ENCODE data around the gene PPP2R5A.

The PPP2R5A gene

DNA sequence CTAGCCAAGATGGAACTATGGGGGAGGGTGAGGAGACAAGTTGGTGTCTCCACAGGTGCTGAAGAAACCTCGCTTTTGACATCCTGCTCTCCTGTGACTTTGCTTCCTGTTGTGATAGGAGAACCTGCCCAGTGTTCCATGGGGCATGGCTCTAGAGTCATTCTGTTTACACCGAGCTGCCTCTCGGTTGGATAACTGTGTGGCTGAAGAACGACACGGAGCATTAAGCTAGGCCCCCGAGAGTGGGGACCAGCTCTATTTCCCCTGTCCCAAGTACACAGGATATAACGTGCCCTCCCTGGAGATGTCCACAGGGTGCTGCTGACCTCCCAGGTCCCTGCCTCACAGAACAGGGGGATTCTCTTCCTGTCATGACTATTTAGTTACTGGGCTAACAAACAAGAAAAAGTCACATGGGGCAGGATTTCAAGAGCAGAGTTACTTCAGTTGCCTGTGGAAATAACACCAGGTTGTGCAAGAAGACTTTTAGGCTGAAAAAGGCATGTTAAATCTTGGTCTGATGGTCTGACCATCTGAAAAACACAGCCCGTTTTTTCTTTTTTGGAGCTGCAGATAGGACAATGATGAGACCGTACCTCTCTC lies 29.4 kb upstream of the PPP2R5A start:
- peaks cover 0 to 6% of the 10 kb centered on the region in 2 donors for H3K9me3 Mint-ChIP-seq
- H3K4me1 Mint-ChIP-seq (ENCODE audit: low read depth in 2 of 2): peaks cover 61 to 68% of the 10 kb centered on the region in 2 donors

GRCh38 chr1:212256369-212256768 lies 28.8 kb upstream of the PPP2R5A start:
- ATAC-seq (replicated peaks): peak; percentile 88
- Mint-ChIP-seq H3K4me1 (ENCODE audit: low read depth in 2 of 2) (peaks cover 58 to 66% of the 10 kb centered on the region in 2 donors), H3K36me3 (ENCODE audit: insufficient read depth) (peaks cover 3% of the 10 kb centered on the region), H3K27ac (peak overlapping the region; percentile 85 to 92), H3K27me3 (no peaks in the 10 kb centered on the region), H3K4me3 (peak overlapping the region; percentile 70 to 73), H3K9me3 (peaks cover 0 to 6% of the 10 kb centered on the region in 2 donors)
- DNase-seq: peak; percentile 19 to 28 (median 19)

More for the DNA sequence above, 29.4 kb upstream of the PPP2R5A start:
- ATAC-seq (replicated peaks) (peak; percentile 13), DNase-seq (no peak)
- peak overlapping the region; percentile 85 to 92 for H3K27ac Mint-ChIP-seq
- peaks cover 3% of the 10 kb centered on the region for H3K36me3 Mint-ChIP-seq (ENCODE audit: insufficient read depth)
- no peaks in the 10 kb centered on the region for H3K27me3 Mint-ChIP-seq
- peak overlapping the region; percentile 70 to 73 for H3K4me3 Mint-ChIP-seq

DNA sequence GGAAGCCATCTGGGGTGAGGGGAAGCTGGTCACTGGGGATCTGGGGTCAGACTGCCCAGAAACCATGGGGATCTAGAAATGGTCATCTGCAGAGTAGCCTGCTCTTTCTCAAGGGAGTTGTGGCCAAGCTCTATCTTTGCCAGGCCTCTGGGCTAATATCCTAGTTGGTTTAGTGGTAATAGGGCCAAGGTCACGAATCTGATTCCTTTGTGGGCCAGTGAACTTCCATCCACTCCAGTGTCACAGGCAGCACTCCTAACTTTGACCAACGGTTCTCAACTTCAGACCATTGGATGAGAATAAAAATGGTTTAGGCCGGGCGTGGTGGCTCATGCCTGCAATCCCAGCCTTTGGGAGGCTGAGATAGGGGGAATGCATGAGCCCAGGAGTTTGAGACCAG lies 28.1 kb upstream of the PPP2R5A start:
- Mint-ChIP-seq H3K4me3 (peak overlapping the region; percentile 70 to 73), H3K9me3 (peaks cover 0 to 6% of the 10 kb centered on the region in 2 donors), H3K27ac (peak overlapping the region; percentile 85 to 92), H3K4me1 (ENCODE audit: low read depth in 2 of 2) (peaks cover 54 to 66% of the 10 kb centered on the region in 2 donors), H3K36me3 (ENCODE audit: insufficient read depth) (peaks cover 7% of the 10 kb centered on the region), H3K27me3 (no peaks in the 10 kb centered on the region)
- DNase-seq (no peak), ATAC-seq (replicated peaks) (no peak)

- H3K4me3 Mint-ChIP-seq: no peak overlapping the region
- peaks cover 33 to 43% of the 10 kb centered on the region in 2 donors for H3K4me1 Mint-ChIP-seq (ENCODE audit: low read depth in 2 of 2)
- peak overlapping the region in 1 of 2 donors; percentile 70 for H3K27ac Mint-ChIP-seq
Observed at GRCh38 chr1:212259693-212260480, 25.3 kb upstream of the PPP2R5A start.

DNA sequence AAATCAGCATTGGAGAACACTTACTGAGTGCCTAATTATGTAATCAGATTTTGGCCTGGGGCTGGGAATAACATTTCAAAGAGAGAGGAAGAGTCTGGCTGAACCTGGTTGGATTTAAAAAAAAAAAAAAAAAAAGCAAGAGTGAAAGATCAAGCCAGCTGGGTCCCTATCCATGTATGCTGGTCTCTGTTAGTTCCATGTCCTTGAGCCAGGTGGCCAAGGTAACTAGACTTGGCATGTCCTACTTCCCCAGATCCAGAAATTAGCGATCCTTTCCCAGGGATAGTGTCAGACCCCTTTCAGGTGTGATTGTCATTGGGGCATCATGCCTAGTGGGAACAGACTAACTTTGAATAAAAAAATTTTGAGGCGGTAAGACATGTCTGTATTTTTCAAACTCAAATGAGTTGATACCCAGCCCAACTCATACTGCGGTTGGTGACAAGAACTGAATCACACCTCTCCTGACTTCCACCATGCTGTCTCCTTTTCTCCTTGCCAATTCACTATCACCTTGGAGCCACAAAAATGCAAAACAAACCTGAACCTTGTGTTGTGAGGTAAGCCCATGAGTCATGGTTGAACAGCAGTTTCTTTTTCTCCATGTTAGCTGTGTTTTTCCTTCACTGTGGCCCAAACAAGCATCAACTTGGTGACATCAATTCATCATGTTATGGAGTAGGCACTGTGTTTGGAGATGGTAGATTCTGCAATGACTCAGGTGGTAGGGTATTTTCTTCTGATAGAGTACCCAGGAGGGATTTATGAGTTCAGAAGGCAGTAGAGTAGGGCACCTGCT lies 24.5 kb upstream of the PPP2R5A start:
- ATAC-seq (replicated peaks): peak; percentile 10
- peaks cover 24 to 34% of the 10 kb centered on the region in 2 donors for H3K4me1 Mint-ChIP-seq (ENCODE audit: low read depth in 2 of 2)

More at GRCh38 chr1:212259693-212260480, 25.3 kb upstream of the PPP2R5A start:
- Mint-ChIP-seq H3K9me3 (peaks cover 0 to 6% of the 10 kb centered on the region in 2 donors), H3K27me3 (no peaks in the 10 kb centered on the region), H3K36me3 (ENCODE audit: insufficient read depth) (peaks cover 7% of the 10 kb centered on the region)
- ATAC-seq (replicated peaks) (no peak), DNase-seq (no peak)

GRCh38 chr1:212261361-212261929 lies 23.8 kb upstream of the PPP2R5A start:
- no peaks in the 10 kb centered on the region for H3K27me3 Mint-ChIP-seq
- peaks cover 0 to 6% of the 10 kb centered on the region in 2 donors for H3K9me3 Mint-ChIP-seq
- no peak overlapping the region for H3K4me3 Mint-ChIP-seq
- no peak for DNase-seq
- ATAC-seq (replicated peaks): no peak
- peaks cover 7% of the 10 kb centered on the region for H3K36me3 Mint-ChIP-seq (ENCODE audit: insufficient read depth)
- H3K27ac Mint-ChIP-seq: peak overlapping the region in 1 of 2 donors; percentile 4
- peaks cover 17 to 27% of the 10 kb centered on the region in 2 donors for H3K4me1 Mint-ChIP-seq (ENCODE audit: low read depth in 2 of 2)

More for the DNA sequence above, 24.5 kb upstream of the PPP2R5A start:
- H3K9me3 Mint-ChIP-seq: peaks cover 0 to 6% of the 10 kb centered on the region in 2 donors
- H3K36me3 Mint-ChIP-seq (ENCODE audit: insufficient read depth): peaks cover 7% of the 10 kb centered on the region
- H3K27ac Mint-ChIP-seq: peak overlapping the region in 1 of 2 donors; percentile 4
- no peak for DNase-seq
- no peak overlapping the region for H3K4me3 Mint-ChIP-seq
- H3K27me3 Mint-ChIP-seq: no peaks in the 10 kb centered on the region

GRCh38 chr1:212267017-212267416 lies 18.2 kb upstream of the PPP2R5A start:
- ATAC-seq (replicated peaks) (no peak), DNase-seq (no peak)
- H3K27me3 Mint-ChIP-seq: no peaks in the 10 kb centered on the region
- no peak overlapping the region for H3K4me3 Mint-ChIP-seq
- H3K27ac Mint-ChIP-seq: no peak overlapping the region
- H3K4me1 Mint-ChIP-seq (ENCODE audit: low read depth in 2 of 2): no peaks in the 10 kb centered on the region
- no peaks in the 10 kb centered on the region for H3K9me3 Mint-ChIP-seq
- no peaks in the 10 kb centered on the region for H3K36me3 Mint-ChIP-seq (ENCODE audit: insufficient read depth)

GRCh38 chr1:212267460-212267859 lies 17.8 kb upstream of the PPP2R5A start:
- H3K9me3 Mint-ChIP-seq: no peaks in the 10 kb centered on the region
- DNase-seq (no peak), ATAC-seq (replicated peaks) (no peak)
- H3K4me3 Mint-ChIP-seq: no peak overlapping the region
- H3K27ac Mint-ChIP-seq: no peak overlapping the region
- no peaks in the 10 kb centered on the region for H3K27me3 Mint-ChIP-seq
- no peaks in the 10 kb centered on the region for H3K4me1 Mint-ChIP-seq (ENCODE audit: low read depth in 2 of 2)
- no peaks in the 10 kb centered on the region for H3K36me3 Mint-ChIP-seq (ENCODE audit: insufficient read depth)

DNA sequence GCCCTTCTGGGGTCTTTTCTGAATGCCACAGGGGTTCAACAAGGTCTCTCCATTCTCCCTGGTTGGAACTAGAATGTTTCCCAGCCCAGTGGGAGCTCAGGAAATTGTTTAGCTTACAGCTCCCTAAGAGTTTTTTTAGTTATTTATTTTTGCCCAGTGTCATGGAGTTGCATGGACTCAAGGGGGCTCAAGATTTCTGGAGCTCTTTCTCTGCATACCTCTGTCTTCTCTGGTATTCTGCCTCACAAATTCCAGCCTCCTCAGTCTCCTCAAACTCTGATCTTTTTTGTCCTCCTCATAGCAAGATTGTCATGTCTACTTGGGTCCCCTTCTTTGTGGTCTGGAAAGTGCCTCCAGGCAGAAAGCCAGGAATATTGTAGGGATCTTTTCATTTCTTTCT lies 15.9 kb upstream of the PPP2R5A start:
- H3K4me1 Mint-ChIP-seq (ENCODE audit: low read depth in 2 of 2): no peaks in the 10 kb centered on the region
- no peak for DNase-seq
- H3K27me3 Mint-ChIP-seq: no peaks in the 10 kb centered on the region
- ATAC-seq (replicated peaks): no peak
- H3K9me3 Mint-ChIP-seq: no peaks in the 10 kb centered on the region
- no peak overlapping the region for H3K4me3 Mint-ChIP-seq
- no peaks in the 10 kb centered on the region for H3K36me3 Mint-ChIP-seq (ENCODE audit: insufficient read depth)
- no peak overlapping the region for H3K27ac Mint-ChIP-seq

GRCh38 chr1:212270564-212270963 lies 14.6 kb upstream of the PPP2R5A start:
- Mint-ChIP-seq H3K27ac (no peak overlapping the region), H3K27me3 (no peaks in the 10 kb centered on the region), H3K4me3 (no peak overlapping the region), H3K9me3 (no peaks in the 10 kb centered on the region), H3K4me1 (ENCODE audit: low read depth in 2 of 2) (no peaks in the 10 kb centered on the region), H3K36me3 (ENCODE audit: insufficient read depth) (no peaks in the 10 kb centered on the region)
- ATAC-seq (replicated peaks): no peak
- no peak for DNase-seq

- ATAC-seq (replicated peaks) (no peak), DNase-seq (no peak)
- H3K27me3 Mint-ChIP-seq: no peaks in the 10 kb centered on the region
- H3K36me3 Mint-ChIP-seq (ENCODE audit: insufficient read depth): no peaks in the 10 kb centered on the region
- H3K27ac Mint-ChIP-seq: no peak overlapping the region
- H3K9me3 Mint-ChIP-seq: no peaks in the 10 kb centered on the region
- no peak overlapping the region for H3K4me3 Mint-ChIP-seq
- H3K4me1 Mint-ChIP-seq (ENCODE audit: low read depth in 2 of 2): no peaks in the 10 kb centered on the region
Observed at GRCh38 chr1:212271234-212271633, 14.0 kb upstream of the PPP2R5A start.

- DNase-seq: no peak
- H3K27me3 Mint-ChIP-seq: no peaks in the 10 kb centered on the region
Observed at GRCh38 chr1:212271823-212272485, 13.3 kb upstream of the PPP2R5A start.

DNA sequence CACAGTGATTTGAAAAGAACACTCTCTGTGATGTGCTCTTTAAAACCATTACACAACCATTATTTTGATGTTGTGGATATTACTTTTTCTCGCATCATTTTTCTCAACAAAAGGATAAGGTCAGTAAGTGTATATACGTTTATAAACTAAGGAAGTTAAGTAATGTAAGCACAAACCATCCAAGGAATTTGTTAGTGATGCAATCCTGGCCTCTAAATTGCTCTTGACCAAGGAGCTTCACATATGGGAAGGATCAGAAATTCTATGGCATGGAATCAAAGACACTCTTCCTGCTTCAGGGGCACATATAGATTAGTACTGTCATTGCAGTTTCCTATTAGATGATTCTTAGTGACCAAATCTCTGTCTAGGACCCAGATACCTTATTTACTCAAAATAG lies 3.6 kb upstream of the PPP2R5A start:
- no peaks in the 10 kb centered on the region for H3K9me3 Mint-ChIP-seq
- H3K4me1 Mint-ChIP-seq (ENCODE audit: low read depth in 2 of 2): peaks cover 12 to 14% of the 10 kb centered on the region in 2 donors
- ATAC-seq (replicated peaks): no peak
- no peak overlapping the region for H3K4me3 Mint-ChIP-seq
- no peak for DNase-seq
- no peaks in the 10 kb centered on the region for H3K27me3 Mint-ChIP-seq
- no peak overlapping the region for H3K27ac Mint-ChIP-seq
- peaks cover 17% of the 10 kb centered on the region for H3K36me3 Mint-ChIP-seq (ENCODE audit: insufficient read depth)

More at GRCh38 chr1:212271823-212272485, 13.3 kb upstream of the PPP2R5A start:
- Mint-ChIP-seq H3K4me3 (no peak overlapping the region), H3K9me3 (no peaks in the 10 kb centered on the region), H3K27ac (no peak overlapping the region), H3K4me1 (ENCODE audit: low read depth in 2 of 2) (no peaks in the 10 kb centered on the region), H3K36me3 (ENCODE audit: insufficient read depth) (no peaks in the 10 kb centered on the region)
- ATAC-seq (replicated peaks): no peak
